ENCODE results near the gene SPRYD3. TPM values are rescaled to one million over a fixed set of nuclear protein-coding genes. Genes with fewer than 3 reads are reported as not detected.

The SPRYD3 gene
- total RNA-seq, 1 donor from 2014 or later: 37.1 TPM

DNA sequence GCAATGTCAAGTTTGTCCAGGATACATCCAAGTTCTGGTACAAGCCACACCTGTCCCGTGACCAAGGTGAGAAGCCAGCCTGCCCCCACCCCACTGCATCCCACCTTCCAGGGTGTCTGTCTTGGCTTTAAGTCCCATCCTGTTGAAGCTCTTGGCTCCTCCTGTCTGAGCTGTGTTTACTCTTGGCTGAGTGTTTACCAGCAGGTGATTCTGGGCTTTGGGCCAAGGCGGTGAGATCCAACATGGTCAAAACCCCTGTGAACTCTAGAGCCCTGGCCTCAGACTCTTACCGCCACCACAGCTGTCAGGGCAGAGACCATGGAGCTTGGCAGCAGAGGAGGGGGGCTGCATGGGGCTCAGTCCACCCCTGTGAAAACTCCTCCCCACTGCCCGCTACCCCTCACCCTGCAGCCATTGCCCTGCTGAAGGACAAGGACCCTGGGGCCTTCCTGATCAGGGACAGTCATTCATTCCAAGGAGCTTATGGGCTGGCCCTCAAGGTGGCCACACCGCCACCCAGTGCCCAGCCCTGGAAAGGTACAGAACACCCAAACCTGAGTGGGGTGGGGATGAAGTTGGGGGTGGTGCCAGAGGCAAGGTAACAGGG, 17.7 kb downstream of the SPRYD3 start:
- peaks cover 31% of the 10 kb centered on the region for H3K36me3 Mint-ChIP-seq (ENCODE audit: low read depth)
- TF ChIP-seq, protein P1, sequence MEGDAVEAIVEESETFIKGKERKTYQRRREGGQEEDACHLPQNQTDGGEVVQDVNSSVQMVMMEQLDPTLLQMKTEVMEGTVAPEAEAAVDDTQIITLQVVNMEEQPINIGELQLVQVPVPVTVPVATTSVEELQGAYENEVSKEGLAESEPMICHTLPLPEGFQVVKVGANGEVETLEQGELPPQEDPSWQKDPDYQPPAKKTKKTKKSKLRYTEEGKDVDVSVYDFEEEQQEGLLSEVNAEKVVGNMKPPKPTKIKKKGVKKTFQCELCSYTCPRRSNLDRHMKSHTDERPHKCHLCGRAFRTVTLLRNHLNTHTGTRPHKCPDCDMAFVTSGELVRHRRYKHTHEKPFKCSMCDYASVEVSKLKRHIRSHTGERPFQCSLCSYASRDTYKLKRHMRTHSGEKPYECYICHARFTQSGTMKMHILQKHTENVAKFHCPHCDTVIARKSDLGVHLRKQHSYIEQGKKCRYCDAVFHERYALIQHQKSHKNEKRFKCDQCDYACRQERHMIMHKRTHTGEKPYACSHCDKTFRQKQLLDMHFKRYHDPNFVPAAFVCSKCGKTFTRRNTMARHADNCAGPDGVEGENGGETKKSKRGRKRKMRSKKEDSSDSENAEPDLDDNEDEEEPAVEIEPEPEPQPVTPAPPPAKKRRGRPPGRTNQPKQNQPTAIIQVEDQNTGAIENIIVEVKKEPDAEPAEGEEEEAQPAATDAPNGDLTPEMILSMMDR (IDR thresholded peaks at IDR 0.05): peak; percentile 48
- no peaks in the 10 kb centered on the region for H3K9me3 Mint-ChIP-seq (ENCODE audit: low read depth)
- peak; percentile 83 for DNase-seq (ENCODE audit: low spot score)
- H3K27me3 Mint-ChIP-seq (ENCODE audit: low read depth): no peaks in the 10 kb centered on the region
- H3K4me1 Mint-ChIP-seq (ENCODE audit: low read depth): peaks cover 75% of the 10 kb centered on the region
- no peak overlapping the region for H3K4me3 Mint-ChIP-seq (ENCODE audit: unreplicated experiment)
- H3K27ac Mint-ChIP-seq (ENCODE audit: unreplicated experiment): peak overlapping the region; percentile 97

DNA sequence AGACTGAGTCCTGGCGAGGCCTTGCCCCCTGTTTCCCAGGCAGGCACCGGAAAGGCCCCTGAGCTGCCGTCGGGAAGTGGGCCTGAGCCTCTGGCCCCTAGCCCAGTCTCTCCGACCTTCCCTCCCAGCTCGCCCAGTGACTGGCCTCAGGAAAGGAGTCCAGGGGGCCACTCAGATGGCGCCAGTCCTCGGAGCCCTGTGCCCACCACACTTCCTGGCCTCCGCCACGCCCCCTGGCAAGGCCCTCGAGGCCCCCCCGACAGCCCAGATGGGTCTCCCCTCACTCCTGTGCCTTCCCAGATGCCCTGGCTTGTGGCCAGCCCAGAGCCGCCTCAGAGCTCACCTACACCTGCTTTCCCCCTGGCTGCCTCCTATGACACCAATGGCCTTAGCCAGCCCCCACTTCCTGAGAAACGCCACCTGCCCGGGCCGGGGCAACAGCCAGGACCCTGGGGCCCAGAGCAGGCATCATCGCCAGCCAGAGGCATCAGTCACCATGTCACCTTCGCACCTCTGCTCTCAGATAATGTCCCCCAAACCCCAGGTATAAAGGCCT, 18.4 kb downstream of the SPRYD3 start:
- Mint-ChIP-seq H3K36me3 (ENCODE audit: low read depth) (peaks cover 27% of the 10 kb centered on the region), H3K4me1 (ENCODE audit: low read depth) (peaks cover 74% of the 10 kb centered on the region), H3K27ac (ENCODE audit: unreplicated experiment) (peak overlapping the region; percentile 97), H3K4me3 (ENCODE audit: unreplicated experiment) (no peak overlapping the region), H3K27me3 (ENCODE audit: low read depth) (no peaks in the 10 kb centered on the region), H3K9me3 (ENCODE audit: low read depth) (no peaks in the 10 kb centered on the region)
- TF ChIP-seq, protein P1 (IDR thresholded peaks at IDR 0.05): no peak
- DNase-seq (ENCODE audit: low spot score): peak; percentile 84

DNA sequence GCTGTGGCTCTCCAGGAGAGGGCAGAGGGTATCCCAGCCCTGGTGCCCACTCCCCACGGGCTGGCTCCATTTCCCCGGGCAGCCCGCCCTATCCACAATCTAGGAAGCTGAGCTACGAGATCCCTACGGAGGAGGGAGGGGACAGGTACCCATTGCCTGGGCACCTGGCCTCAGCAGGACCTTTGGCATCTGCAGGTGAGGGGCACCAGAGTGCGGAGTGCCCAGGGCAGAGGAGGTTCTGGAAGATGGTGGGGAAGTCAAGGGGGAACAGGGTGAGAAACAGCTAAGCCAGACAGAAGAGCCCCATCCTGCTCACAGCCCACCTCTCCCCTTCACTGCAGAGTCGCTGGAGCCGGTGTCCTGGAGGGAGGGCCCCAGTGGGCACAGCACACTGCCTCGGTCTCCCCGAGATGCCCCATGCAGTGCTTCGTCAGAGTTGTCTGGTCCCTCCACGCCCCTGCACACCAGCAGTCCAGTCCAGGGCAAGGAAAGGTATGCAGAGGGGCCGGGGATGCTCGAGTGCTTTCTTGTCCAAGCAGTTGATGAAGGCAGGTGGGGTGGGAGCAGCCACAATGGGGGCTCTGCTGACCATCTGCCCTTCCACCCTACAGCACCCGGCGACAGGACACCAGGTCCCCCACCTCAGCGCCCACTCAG, 19.0 kb downstream of the SPRYD3 start:
- DNase-seq (ENCODE audit: low spot score): peak; percentile 80
- Mint-ChIP-seq H3K9me3 (ENCODE audit: low read depth) (no peaks in the 10 kb centered on the region), H3K4me3 (ENCODE audit: unreplicated experiment) (no peak overlapping the region), H3K27me3 (ENCODE audit: low read depth) (no peaks in the 10 kb centered on the region), H3K36me3 (ENCODE audit: low read depth) (peaks cover 30% of the 10 kb centered on the region), H3K4me1 (ENCODE audit: low read depth) (peaks cover 74% of the 10 kb centered on the region), H3K27ac (ENCODE audit: unreplicated experiment) (peak overlapping the region; percentile 32)
- TF ChIP-seq, protein P1 (IDR thresholded peaks at IDR 0.05): no peak

DNA sequence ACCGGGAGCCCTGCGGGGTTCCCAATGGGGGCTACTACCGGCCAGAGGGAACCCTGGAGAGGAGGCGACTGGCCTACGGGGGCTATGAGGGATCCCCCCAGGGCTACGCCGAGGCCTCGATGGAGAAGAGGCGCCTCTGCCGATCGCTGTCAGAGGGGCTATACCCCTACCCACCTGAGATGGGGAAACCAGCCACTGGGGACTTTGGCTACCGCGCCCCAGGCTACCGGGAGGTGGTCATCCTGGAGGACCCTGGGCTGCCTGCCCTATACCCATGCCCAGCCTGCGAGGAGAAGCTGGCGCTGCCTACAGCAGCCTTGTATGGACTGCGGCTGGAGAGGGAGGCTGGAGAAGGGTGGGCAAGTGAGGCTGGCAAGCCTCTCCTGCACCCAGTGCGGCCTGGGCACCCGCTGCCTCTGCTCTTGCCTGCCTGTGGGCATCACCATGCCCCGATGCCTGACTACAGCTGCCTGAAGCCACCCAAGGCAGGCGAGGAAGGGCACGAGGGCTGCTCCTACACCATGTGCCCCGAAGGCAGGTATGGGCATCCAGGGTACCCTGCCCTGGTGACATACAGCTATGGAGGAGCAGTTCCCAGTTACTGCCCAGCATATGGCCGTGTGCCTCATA, 19.6 kb downstream of the SPRYD3 start:
- TF ChIP-seq, protein P1 (IDR thresholded peaks at IDR 0.05): no peak
- Mint-ChIP-seq H3K4me3 (ENCODE audit: unreplicated experiment) (no peak overlapping the region), H3K27ac (ENCODE audit: unreplicated experiment) (peak overlapping the region; percentile 32), H3K27me3 (ENCODE audit: low read depth) (no peaks in the 10 kb centered on the region), H3K36me3 (ENCODE audit: low read depth) (peaks cover 28% of the 10 kb centered on the region), H3K9me3 (ENCODE audit: low read depth) (no peaks in the 10 kb centered on the region), H3K4me1 (ENCODE audit: low read depth) (peaks cover 72% of the 10 kb centered on the region)
- DNase-seq (ENCODE audit: low spot score): peak; percentile 70

DNA sequence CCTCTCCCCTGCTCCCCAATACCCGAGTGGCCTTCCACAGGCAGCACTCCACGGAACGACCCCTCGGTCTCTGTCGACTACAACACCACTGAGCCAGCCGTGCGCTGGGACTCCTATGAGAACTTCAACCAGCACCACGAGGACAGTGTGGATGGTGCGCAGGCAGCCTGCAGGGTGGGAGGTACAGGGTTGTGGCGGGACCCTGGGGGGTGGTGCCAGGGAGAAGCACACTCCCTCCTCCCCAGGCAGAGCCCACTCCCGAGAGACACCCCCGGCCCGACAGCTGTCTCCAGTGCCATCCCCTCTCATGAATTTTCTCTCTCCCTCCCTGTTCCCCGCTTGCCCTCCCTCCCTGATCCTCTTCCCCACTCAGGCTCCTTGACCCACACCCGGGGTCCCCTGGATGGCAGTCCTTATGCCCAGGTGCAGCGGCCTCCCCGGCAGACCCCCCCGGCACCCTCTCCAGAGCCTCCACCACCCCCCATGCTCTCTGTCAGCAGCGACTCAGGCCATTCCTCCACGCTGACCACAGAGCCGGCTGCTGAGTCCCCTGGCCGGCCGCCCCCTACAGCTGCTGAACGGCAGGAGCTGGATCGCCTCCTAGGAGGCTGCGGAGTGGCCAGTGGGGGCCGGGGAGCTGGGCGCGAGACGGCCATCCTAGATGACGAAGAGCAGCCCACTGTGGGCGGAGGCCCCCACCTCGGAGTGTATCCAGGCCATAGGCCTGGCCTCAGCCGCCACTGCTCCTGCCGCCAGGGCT, 20.3 kb downstream of the SPRYD3 start:
- H3K4me1 Mint-ChIP-seq (ENCODE audit: low read depth): peaks cover 72% of the 10 kb centered on the region
- H3K27me3 Mint-ChIP-seq (ENCODE audit: low read depth): no peaks in the 10 kb centered on the region
- H3K36me3 Mint-ChIP-seq (ENCODE audit: low read depth): peaks cover 29% of the 10 kb centered on the region
- peak overlapping the region; percentile 8 for H3K27ac Mint-ChIP-seq (ENCODE audit: unreplicated experiment)
- TF ChIP-seq, protein P1 (IDR thresholded peaks at IDR 0.05): no peak
- H3K4me3 Mint-ChIP-seq (ENCODE audit: unreplicated experiment): no peak overlapping the region
- peak; percentile 91 for DNase-seq (ENCODE audit: low spot score)
- no peaks in the 10 kb centered on the region for H3K9me3 Mint-ChIP-seq (ENCODE audit: low read depth)

All from chondrocyte (in vitro differentiated cells).